ENCODE data around the gene LETM1.
A peak's percentile ranks its signal among the peaks of the same experiment; 100 is the strongest.

LETM1 gene

GRCh38 chr4:1823545-1823932, 32.4 kb downstream of the LETM1 start:
- no peak overlapping the region for H3K4me3 ChIP-seq (ENCODE audit: low read depth, low read length)
- TF ChIP-seq CTCF (IDR thresholded peaks at IDR 0.05; ENCODE audit: control insufficient read depth, extremely low read depth, insufficient read depth), result no peak
- no peak for DNase-seq (ENCODE audit: low read depth)

- TF ChIP-seq CTCF (IDR thresholded peaks at IDR 0.05; ENCODE audit: control insufficient read depth, extremely low read depth, insufficient read depth), result no peak
- DNase-seq (ENCODE audit: low read depth), result no peak
- H3K4me3 ChIP-seq (ENCODE audit: low read depth, low read length), result no peak overlapping the region
Measured at GRCh38 chr4:1822568-1823544, 33.1 kb downstream of the LETM1 start.

- TF ChIP-seq CTCF (IDR thresholded peaks at IDR 0.05; ENCODE audit: control insufficient read depth, extremely low read depth, insufficient read depth), result no peak
- H3K4me3 ChIP-seq (ENCODE audit: low read depth, low read length), result no peak overlapping the region
- no peak for DNase-seq (ENCODE audit: low read depth)
Measured at GRCh38 chr4:1821679-1822567, 34.0 kb downstream of the LETM1 start.

GRCh38 chr4:1819816-1820215, 36.1 kb downstream of the LETM1 start:
- no peak overlapping the region for H3K4me3 ChIP-seq (ENCODE audit: low read depth, low read length)
- no peak for DNase-seq (ENCODE audit: low read depth)
- no peak for TF ChIP-seq CTCF (IDR thresholded peaks at IDR 0.05; ENCODE audit: control insufficient read depth, extremely low read depth, insufficient read depth)

- TF ChIP-seq CTCF (IDR thresholded peaks at IDR 0.05; ENCODE audit: control insufficient read depth, extremely low read depth, insufficient read depth), result no peak
- H3K4me3 ChIP-seq (ENCODE audit: low read depth, low read length), result no peak overlapping the region
- DNase-seq (ENCODE audit: low read depth), result peak; percentile 75
Measured at GRCh38 chr4:1819284-1819683, 36.7 kb downstream of the LETM1 start.

- DNase-seq (ENCODE audit: low read depth), result no peak
- TF ChIP-seq CTCF (IDR thresholded peaks at IDR 0.05; ENCODE audit: control insufficient read depth, extremely low read depth, insufficient read depth), result no peak
- no peak overlapping the region for H3K4me3 ChIP-seq (ENCODE audit: low read depth, low read length)
Measured at GRCh38 chr4:1815997-1816860, 39.7 kb downstream of the LETM1 start.

Measured in LNCaP clone FGC (cell line).